ENCODE results near the gene FAM53B. TPM values are rescaled to one million over a fixed set of nuclear protein-coding genes. Genes with fewer than 3 reads are reported as not detected.

Gene FAM53B
- total RNA-seq, 1 donor from 2014 or later = 53.4 TPM

DNA sequence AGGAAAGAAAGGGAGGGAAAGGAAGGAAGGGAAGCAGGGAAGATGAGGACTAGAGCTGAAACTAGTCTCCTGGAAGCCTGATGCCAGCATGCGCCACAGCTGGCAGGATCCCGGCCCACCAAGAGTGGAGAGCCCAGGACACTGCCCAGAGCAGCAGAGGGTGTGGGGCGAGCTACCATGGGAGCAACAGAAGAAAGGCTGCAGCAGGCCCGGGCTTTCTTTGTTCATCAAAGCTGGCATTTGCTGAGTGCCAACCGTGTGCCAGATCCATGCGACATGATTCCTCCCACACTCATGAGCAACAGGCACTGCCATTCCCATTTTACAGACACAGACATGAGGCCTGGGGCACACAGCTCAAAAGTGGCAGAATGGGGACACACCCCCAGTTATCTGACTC is 68.9 kb downstream of the FAM53B start:
- no peak for TF ChIP-seq CTCF (IDR thresholded peaks at IDR 0.05; ENCODE audit: borderline replicate concordance)
- Histone ChIP-seq H3K27ac (replicated peaks) (peak overlapping the region; percentile 85), H3K4me1 (peaks cover 100% of the 10 kb centered on the region), H3K27me3 (ENCODE audit: low read depth) (no peaks in the 10 kb centered on the region), H3K4me3 (no peak overlapping the region), H3K36me3 (peaks cover 2% of the 10 kb centered on the region), H3K9me3 (replicated peaks) (no peaks in the 10 kb centered on the region)
- intact Hi-C loops (cut with micrococcal nuclease) = no loop called here
- DNase-seq = no peak

DNA sequence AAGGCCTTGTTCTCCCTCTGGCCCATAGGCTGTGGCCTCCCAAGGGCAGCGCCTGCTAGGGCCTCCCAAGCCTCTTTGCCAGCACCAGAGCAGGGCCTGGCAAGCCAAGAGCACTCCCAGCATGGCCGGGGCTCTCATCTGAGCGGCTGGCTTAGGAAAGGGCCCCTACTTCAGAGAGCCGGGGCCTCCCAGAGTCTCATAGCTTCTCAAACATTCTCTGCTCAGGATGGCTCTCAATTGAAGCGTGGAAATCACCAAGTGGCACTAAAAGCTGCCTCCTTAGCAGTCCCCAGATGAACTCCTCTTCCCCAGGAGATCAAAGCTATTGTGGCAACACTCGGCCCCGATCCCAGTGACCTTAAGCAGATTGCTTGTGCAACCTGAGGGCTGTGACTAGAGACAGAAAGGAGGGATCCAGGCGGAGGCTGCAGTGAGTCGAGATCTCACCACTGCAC is 69.4 kb downstream of the FAM53B start:
- Histone ChIP-seq H3K27me3 (ENCODE audit: low read depth) (no peaks in the 10 kb centered on the region), H3K36me3 (no peaks in the 10 kb centered on the region), H3K9me3 (replicated peaks) (no peaks in the 10 kb centered on the region), H3K4me3 (no peak overlapping the region), H3K27ac (replicated peaks) (peak overlapping the region; percentile 85), H3K4me1 (peaks cover 100% of the 10 kb centered on the region)
- no peak for DNase-seq
- intact Hi-C loops (cut with micrococcal nuclease) = no loop called here
- no peak for TF ChIP-seq CTCF (IDR thresholded peaks at IDR 0.05; ENCODE audit: borderline replicate concordance)

- intact Hi-C loops (cut with micrococcal nuclease) = no loop called here
- H3K4me1 ChIP-seq = peaks cover 100% of the 10 kb centered on the region
- no peaks in the 10 kb centered on the region for H3K27me3 ChIP-seq (ENCODE audit: low read depth)
- H3K27ac ChIP-seq (replicated peaks) = peak overlapping the region; percentile 85
- H3K4me3 ChIP-seq = no peak overlapping the region
- no peak for TF ChIP-seq CTCF (IDR thresholded peaks at IDR 0.05; ENCODE audit: borderline replicate concordance)
- no peaks in the 10 kb centered on the region for H3K9me3 ChIP-seq (replicated peaks)
- H3K36me3 ChIP-seq = no peaks in the 10 kb centered on the region
- DNase-seq = no peak
Measured at GRCh38 chr10:124672181-124672638, 72.0 kb downstream of the FAM53B start.

- peak; percentile 61 for TF ChIP-seq CTCF (IDR thresholded peaks at IDR 0.05; ENCODE audit: borderline replicate concordance)
- Histone ChIP-seq H3K27me3 (ENCODE audit: low read depth) (no peaks in the 10 kb centered on the region), H3K4me1 (peaks cover 100% of the 10 kb centered on the region), H3K4me3 (no peak overlapping the region), H3K27ac (replicated peaks) (peak overlapping the region; percentile 85), H3K36me3 (no peaks in the 10 kb centered on the region), H3K9me3 (replicated peaks) (no peaks in the 10 kb centered on the region)
- DNase-seq = peak; percentile 59
- intact Hi-C loops (cut with micrococcal nuclease) = no loop called here
Measured at GRCh38 chr10:124671486-124672075, 72.6 kb downstream of the FAM53B start.

GRCh38 chr10:124670849-124671248 is 73.3 kb downstream of the FAM53B start:
- no peaks in the 10 kb centered on the region for H3K9me3 ChIP-seq (replicated peaks)
- H3K4me3 ChIP-seq = no peak overlapping the region
- H3K27ac ChIP-seq (replicated peaks) = peak overlapping the region; percentile 85
- H3K36me3 ChIP-seq = peaks cover 6% of the 10 kb centered on the region
- no peak for DNase-seq
- peaks cover 100% of the 10 kb centered on the region for H3K4me1 ChIP-seq
- H3K27me3 ChIP-seq (ENCODE audit: low read depth) = no peaks in the 10 kb centered on the region
- intact Hi-C loops (cut with micrococcal nuclease) = no loop called here
- no peak for TF ChIP-seq CTCF (IDR thresholded peaks at IDR 0.05; ENCODE audit: borderline replicate concordance)
